Activated CD4-positive, alpha-beta T cell treated with anti-CD3 and anti-CD28 coated beads for 24 hours (primary cell): ENCODE measurements around the gene TDRKH.
A peak's percentile ranks its signal among the peaks of the same experiment; 100 is the strongest.
"Not testable (repeated sequence)": the region's sequence is repeated elsewhere in the genome, so short reads cannot be mapped to it uniquely, and the experiment has no call there.

Source experiments
- DNase-seq, 2 donors: peaks; one replicate each; pipeline ENCODE4 v3.0.0-alpha.2; 2020; ENCODE audit warnings: low read depth in 2 of 2

Gene TDRKH

GRCh38 chr1:151762941-151763921 is 27.1 kb downstream of the TDRKH start, which contains the start of gene MRPL9:
MRPL9 (minus strand) TSS chr1:151763496; CDS start chr1:151763479, 17 bp downstream.
- DNase-seq, result peak; percentile 76 to 79

- DNase-seq, result no peak
These were observed 29.5 kb downstream of the TDRKH start for GRCh38 chr1:151760597-151761385.

GRCh38 chr1:151759241-151759640 is 31.1 kb downstream of the TDRKH start:
- no peak for DNase-seq

- DNase-seq, result no peak
These were observed 34.0 kb downstream of the TDRKH start for GRCh38 chr1:151756291-151756690.

GRCh38 chr1:151741516-151741915 is 48.8 kb downstream of the TDRKH start:
- DNase-seq, result no peak

GRCh38 chr1:151739590-151740355 is 50.5 kb downstream of the TDRKH start:
- no peak for DNase-seq

- DNase-seq, result no peak
These were observed 52.8 kb downstream of the TDRKH start for GRCh38 chr1:151737479-151737878.

GRCh38 chr1:151737026-151737425 is 53.3 kb downstream of the TDRKH start:
- DNase-seq, result no peak

GRCh38 chr1:151733995-151734394 is 56.3 kb downstream of the TDRKH start:
- DNase-seq, result not testable (repeated sequence)

GRCh38 chr1:151733126-151733525 is 57.2 kb downstream of the TDRKH start:
- no peak for DNase-seq

GRCh38 chr1:151729966-151730291 is 60.4 kb downstream of the TDRKH start:
- DNase-seq, result no peak

GRCh38 chr1:151729157-151729965 is 60.9 kb downstream of the TDRKH start:
- no peak for DNase-seq

- DNase-seq, result no peak
These were observed 61.9 kb downstream of the TDRKH start for GRCh38 chr1:151728151-151729054.

- DNase-seq, result no peak
These were observed 66.5 kb downstream of the TDRKH start for GRCh38 chr1:151723726-151724370.
